Activated naive CD4-positive, alpha-beta T cell (primary cell): ENCODE data around the gene GRIK5.
"Not testable (repeated sequence)": the region's sequence is repeated elsewhere in the genome, so short reads cannot be mapped to it uniquely, and the experiment has no call there.

Experiments used
- DNase-seq, 4 experiments: peaks; one replicate each; lab custom pipeline; 2025; lab: John Stamatoyannopoulos, UW

The GRIK5 gene

DNA sequence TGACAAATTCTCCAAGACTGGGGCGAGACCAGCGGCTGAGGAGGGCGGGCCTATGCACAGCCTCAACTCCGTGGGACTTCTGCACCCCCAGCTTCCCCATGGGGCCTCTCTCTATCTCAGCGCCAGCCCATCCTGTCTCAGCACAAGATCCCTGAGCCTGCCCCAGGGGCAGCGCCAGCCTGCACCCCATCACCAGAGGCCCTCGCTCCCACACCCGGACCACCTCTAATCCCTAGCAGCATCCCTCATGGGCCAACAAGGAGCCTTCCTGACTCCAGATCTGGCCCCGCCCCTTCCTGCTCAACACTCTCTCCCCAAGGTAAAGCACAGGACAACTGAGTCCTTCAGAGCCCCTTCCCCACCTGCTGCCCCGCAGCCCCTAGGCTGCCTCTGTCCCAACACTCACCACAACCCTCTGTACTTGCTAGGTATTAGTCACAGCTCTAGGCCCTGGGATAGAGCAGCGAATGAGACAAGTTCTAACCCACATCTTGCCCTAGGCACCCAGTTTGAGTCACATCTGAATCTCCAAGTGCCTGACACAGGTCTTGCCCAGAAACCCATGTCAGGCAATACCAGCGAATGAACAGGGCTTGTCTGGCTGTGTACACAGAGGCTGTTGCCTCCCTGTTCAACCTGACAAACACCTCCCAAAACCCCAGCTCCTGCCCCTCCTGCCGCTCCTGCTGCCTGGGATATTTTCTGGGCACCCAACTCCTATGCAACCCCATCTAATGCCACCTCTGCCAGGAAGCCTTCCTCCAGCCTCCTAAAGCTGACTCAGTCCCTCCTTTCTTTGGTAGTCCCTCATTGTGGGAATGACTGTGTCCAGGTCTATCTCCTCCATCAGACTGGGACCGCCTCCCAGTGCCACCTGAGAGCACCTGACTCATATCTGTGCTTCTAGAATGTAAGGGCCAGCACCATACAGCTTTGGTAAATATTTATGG lies 18.6 kb downstream of the GRIK5 start:
- no peak for DNase-seq

DNA sequence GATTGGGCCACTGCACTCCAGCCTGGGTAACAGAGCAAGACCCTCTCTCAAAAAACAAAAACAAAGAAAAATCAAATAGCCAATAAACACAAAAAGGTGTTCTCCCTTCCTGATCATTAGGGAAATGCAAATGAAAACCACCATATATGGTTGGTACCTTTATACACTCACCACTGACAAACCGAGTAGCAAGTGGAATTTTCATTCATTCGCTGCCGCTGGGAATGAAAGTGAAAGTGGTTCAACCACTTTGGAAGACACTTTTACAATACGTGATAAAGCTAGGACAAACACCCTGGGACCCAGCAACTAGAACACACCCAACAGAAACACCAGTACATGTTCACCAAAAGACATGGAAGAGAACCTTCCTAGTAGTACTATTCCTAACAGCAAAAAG lies 21.0 kb downstream of the GRIK5 start:
- no peak for DNase-seq

DNA sequence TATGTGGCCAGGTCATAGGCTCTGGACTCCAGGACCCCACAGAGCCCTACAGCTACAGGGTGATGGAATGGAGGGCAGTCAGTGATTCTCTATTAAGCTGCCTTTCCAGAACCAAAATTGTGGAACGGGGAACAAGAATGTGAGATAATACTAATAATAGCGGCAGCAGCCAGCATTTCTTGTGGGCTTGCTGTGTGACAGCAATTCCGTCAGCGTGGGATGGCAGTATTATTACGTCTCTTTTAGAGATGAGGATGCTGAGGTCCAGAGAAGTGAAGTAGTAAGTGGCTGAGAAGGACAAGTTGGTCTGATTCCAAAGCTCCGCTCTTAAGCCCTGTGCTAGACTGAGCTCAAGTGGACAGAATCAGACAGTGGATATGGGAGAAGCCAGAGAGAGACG lies 24.4 kb downstream of the GRIK5 start:
- DNase-seq, result no peak

DNA sequence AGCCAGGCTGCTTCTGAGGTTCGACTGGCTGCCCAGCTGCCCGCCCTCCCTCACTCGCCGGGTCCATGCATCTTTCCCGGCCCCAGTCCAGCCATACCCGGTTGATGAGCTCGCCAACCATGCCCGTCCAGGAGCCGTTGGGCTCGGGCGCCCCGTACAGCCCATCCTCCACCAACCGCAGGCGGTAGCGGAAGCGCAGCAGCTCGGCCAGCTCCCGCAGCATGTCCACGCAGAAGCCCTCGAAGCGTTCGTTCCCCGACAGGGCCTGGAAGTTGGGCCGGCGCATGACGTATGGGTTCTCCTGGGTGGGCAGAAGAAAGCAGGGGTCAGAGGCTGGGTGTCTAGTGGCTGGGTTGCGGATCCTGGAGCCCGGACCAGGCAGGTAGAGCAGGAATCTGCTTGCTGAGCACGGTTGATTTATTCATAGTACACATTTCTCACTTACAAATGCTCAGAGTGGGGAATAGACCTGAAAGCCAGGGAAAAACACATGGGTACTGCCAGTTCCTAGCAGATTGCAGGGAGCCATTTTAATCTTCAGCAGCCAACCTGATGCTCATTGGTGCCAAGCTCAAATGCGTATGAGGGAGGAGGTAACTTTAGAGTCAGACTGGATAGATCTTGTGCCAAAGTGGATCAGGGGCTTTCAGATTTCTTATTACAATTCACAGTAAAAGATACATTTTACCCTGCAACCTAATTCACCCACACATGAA lies 27.4 kb downstream of the GRIK5 start:
- DNase-seq, result no peak

DNA sequence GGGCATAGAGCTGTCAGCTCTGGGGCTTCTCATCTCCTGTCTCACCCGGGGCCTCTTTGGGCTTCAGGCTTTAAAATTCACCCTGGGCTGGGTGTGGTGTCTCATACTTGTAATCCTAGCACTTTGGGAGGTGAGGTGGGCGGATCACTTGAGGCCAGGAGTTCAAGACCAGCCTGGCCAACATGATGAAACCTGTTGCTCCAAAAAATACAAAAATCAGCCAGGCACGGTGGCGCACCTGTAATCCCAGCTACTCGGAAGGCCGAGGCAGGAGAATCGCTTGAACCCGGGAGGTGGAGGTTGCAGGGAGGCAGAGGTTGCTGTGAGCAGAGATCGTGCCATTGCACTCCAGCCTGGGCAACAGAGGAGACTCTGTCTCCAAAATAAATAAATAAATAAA lies 29.5 kb downstream of the GRIK5 start:
- not testable (repeated sequence) for DNase-seq

DNA sequence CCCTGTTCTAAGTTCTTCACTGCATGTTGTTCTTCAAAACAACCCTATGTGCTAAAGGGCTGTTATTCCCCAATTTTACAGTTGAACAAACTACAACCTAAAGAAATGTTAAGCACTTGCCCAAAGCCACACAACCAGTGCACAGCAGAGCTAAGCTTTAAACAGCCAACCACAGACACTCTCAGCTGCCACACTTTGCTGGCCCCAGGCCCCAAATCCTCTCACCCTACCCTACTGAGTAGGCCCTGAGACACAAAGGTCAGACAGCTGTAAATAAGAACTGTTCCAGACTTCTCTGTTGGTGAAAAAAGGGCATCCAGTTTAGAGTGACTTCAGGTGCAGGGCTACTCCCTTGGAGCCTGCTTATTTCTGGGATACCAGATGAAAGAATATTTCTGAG lies 30.0 kb downstream of the GRIK5 start:
- DNase-seq, result no peak

DNA sequence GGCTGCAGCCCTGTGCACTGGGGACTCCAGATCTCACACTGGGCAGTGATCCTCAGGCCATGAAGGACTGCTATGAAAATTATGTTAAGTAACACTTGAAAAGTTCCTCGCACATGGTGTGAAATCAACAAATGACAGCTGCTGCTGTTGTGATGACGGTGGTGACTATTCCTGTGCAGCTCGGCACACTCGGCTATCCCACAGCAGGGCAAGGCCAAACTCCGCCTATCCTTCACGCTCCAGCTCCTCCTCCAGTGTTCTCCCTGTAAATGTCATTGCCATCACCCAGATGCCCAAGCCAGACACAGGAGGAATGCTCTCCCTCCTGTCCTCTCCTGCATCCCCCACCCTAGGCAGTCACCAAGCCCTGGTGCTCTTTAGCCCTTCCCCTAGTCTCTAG lies 31.3 kb downstream of the GRIK5 start:
- DNase-seq, result no peak

DNA sequence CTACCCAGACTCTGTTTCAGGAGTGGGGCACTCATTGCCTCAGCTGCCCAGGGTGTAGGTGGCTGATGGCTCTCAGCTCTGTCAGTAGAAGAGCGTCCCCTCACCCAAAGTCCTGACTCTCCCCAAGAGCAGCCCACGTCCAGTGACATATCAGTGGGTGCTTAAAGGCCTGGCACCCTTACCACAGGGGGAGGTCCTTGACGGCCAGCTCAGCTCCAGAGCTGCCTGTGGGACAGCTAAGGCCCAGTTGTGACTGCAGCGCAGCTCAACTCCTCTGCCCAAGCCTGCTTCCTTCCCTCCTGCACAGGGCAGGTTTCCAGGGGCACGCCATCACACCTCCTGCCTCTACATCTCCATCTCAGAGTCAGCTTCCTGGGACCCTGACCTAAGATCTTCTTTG lies 32.4 kb downstream of the GRIK5 start:
- DNase-seq, result no peak

DNA sequence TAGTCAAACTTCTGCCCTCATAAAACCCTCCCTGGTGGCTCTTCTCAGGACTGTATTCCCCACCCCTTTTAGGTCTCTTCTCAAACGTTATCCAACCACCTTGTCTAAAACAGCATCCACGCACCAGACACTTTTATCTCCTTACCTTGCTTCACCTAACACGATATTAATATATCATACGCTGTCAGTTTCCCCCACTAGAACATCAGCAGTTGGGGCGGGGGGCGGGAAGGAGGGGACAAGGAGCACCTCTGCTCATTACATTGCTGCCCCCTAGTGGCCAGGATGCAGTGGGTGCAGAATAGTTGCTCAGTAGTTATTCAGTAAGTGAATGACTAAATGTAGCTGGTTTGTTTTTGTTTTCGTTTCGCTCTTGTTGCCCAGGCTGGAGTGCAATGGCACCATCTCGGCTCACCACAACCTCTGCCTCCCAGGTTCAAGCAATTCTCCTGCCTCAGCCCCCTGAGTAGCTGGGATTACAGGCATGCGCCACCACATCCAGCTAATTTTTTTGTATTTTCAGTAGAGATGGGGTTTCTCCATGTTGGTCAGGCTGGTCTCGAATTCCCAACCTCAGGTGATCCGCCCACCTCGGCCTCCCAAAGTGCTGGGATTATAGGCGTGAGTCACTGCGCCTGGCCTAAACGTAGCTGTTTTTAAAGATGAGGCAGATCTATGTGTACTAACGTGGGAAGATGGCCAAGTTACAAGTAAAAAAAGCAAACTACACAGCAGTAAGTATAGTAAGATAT lies 35.2 kb downstream of the GRIK5 start:
- peak in 3 of 4 experiments; percentile 17 to 49 (median 35) for DNase-seq

DNA sequence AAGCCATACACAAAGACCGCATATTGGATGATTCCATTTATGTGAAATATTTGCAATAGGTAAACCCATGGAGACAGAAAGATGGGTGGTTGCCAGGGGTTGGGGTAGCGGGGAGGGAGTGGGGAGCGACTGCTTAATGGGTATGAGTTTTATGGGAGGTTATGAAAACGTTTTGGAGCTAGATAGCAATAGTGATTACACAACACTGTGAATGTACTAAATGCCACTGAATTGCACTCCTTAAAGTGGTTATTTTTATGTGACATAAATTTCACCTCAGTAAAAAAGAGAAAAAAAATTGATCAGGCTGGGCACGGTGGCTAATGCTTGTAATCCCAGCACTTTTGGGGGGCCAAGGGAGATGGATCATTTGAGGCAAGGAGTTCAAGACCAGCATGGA lies 36.6 kb downstream of the GRIK5 start:
- no peak for DNase-seq

DNA sequence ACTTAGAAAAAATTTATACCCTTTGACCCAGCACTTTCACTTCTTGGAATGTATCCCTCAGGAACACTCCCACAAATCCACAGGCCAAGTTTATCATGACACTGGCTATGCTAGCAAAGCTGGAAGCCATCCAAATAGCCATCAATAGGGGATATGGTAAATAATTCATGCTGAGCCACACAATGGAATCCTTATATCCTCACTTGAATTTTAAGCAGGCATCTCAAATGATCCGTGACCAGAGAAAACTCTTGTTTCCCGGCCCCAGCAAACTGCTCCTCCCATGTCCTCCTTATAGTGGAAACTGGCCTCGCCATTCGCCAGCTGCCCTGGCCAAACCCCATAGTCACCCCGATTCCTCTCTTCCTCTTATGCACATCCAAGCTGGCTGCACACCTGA lies 37.6 kb downstream of the GRIK5 start:
- DNase-seq, result no peak

DNA sequence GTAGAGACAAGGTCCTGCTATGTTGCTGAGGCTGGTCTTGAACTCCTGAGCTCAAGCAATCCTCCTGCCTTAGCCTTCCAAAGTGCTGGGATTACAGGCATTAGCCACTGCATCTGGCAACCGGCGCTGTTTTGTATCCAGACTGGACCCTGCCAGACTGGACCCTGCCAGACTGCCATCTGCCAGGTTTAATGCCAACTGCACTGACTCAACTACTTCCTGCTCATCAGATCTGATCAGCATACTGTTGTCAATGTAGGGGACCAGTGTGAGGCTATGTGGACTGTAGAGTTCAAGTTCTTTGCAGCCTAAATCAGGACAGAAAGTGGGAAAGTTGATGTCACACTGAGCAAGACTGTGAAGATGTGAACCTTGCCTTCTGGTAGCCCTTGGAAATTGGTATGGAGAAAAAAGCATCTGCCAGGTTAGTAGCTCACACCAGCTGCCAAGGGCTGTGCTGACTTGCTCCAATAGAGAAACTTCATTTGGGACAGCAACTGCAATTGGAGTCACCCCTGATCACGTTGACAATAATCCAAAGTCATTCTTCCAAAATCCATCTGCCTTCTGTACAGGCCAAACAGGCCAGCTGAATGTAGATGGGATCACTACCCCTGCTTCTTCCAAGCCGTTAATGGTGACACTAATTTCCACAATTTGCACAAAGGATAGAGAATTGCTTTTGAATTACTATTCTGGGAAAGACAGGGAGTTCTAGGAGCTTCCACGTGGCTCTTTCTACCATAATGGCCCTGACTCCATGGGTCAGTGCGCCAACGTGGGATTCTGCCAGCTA lies 39.2 kb downstream of the GRIK5 start:
- no peak for DNase-seq

DNA sequence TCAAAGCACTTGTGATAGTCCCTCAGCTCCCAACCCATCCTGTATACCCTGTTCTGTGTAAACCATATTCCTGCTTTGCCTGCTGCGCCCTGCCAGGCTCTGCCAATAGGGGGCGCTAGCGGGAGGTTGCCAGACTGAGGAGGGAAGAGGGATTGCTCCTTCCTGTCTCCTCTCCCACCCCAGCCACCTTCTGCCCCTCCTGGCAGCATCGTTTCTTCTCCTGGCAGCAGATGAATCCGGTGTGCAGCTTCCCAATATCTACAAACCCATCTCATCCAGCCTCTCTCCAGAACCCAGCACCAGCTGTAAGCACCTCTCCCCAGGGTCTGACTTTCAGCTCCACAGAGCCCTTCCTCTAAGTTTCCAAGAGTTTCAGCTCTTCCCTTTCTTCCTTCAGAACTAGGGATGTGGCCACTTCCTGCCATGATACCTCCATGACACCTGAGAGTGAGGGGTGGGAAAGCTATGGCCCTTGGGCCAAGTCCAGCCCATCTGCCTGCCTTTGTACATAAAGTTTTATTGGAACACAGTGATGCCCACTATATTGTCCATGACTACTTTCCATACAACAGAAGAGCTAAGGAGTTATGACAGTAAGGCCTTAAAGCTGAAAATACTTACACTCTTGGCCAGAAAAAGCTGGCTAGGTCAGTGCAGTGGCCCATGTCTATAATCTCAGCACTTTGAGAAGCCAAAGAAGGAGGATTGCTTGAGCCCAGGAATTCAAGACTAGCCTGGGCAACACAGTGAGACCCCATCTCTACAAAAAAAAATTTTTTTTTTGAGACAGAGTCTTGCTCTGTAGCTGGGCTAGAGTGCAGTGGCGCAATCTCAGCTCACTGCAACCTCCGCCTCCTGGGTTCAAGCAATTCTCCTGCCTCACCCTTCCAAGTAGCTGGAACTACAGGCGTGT lies 41.4 kb downstream of the GRIK5 start:
- no peak for DNase-seq

DNA sequence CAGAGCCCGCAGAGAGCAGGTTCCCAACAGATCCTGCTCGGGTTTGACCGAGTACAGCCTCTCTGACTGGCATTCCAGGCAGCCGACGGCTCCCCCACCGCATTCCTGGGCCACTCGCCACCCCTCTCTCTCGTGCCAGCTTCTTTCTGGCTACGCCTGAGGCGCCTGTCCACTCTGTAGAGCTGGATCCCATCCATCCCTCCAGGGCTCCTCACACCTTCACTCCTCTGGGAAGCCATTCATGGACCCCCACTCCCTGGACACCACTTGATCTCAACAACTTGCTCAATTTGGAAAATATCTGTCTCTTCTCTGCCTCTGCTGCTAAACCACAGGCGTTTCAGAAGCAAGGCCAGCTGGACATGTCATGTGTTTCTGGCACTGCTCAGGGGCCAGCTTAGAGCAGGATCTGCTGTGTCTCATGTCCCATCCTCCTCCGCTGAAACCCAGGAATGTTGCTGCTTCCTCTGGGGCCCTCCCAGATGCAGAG lies 45.3 kb downstream of the GRIK5 start:
- DNase-seq, result no peak

DNA sequence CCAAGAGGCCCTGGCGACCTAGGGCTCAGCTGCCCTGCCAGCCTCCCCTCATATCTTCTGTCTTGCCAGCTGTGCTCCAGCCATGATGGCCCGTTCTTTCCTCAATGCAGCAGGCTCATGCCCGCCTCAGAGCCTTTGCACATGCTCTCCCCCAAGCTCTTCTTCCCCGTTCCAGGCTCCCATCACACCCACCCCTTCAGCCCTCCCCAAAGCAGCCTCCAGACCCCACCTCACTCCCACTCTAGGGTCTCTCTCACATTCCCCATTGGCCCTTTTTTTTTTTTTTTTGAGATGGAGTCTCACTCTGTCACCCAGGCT lies 46.1 kb downstream of the GRIK5 start:
- no peak for DNase-seq

DNA sequence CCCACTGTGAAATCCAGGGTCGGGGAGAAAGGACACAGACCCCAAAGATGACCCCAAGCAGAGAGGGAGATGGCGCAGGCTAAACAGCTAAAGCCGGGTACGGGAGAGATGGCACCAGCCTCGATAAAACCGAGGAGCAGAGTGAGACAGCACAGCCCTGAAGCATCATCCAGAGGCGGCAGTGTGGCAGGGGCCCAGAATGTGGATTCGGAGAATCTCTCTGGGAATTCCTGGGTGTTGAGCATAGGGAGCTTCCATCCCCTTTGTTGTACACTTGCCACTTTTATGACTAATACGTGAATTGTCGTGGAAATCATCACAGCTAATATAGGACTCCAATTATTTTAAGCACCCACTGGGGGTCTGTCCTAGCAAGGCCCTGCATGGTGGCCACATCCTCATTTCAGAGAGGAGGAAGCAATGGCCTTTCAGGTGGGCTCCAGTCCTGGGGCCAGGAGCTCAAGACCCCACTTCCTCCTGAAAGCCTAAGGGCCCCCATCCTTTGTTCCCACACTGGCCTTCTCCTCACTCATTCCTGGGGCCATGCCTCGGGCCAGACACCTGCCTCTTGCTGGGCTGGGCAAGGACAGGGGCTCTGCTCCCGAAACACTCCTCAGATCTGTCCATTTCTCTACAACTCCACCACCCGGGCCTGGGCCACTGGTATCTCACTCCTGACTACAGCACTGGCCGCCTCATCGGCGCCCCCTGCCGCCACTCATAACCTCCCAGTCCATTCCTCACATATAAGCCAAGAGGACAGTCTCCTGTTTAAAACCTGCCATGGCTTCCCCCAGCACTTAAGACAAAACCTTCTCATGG lies 46.7 kb downstream of the GRIK5 start:
- DNase-seq, result no peak

DNA sequence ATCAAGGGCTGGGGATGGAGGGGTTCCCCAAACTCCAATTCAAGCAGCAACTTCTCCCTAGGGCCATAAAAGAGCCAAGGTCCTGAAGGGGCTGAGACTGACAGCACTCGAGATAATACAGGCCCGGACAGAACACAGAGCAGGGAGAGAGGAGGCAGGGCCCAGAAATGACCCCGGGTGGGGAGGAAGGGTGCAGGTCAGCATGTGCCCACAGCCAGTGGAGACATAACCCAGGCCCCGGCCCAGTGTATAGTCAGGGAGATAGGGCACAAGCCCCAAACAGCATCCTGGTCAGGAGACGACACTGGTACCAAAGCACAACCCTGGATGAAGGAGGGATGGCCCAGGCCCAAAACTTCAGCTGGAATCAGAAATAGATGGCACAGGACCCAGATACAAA lies 47.4 kb downstream of the GRIK5 start:
- DNase-seq, result no peak

DNA sequence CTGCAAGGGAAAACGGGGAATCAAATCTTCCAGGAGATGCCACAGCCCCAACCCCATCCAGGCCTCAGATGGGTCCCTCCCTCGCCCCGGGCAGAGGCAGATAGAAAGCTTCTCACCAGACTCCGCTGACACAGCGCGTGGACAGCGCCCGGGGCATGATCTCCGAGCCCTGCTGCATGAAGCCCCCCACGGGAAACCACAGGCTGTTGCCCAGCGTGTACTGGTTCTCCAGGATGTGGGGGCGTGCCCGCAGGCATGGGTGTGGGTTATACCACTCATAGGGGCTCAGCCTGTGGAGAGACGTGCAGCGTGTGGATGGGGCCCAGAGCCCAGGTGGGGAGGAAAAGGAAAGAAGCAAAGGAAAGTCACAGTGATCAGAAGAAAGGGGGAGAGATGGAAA lies 48.8 kb downstream of the GRIK5 start:
- DNase-seq, result no peak

DNA sequence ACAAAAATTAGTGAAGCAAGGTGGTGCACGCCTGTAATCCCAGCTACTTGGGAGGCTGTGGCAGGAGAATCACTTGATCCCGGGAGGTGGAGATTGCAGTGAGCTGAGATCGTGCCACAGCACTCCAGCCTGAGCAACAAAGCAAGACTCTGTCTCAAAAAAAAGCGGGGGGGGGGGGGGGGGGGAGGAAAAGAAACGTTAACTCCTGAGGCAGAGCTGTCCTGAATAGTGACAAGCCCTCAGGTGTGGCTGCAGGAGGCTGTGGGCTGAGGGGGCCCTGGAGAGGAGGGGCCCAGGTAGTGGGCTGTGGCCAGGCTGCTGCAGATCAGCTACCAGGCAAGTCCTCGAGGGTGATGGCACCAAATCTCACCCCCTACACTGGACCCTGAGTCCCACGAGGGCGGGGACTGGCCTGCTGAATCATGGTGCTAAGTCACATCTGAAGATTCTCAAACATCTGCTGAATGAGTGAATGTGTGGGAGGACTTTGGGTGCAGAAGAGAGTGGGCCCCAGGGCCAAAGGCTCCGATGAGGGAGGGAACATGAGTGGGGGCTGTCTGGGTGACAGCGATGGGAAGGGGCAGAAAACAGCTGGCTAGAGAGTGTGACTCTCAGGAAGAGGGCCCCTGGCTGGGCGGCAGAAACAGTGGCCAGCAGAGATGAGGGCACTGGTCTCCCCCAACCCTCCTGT lies 51.4 kb downstream of the GRIK5 start:
- DNase-seq, result no peak
